Measurements from ENCODE around the gene VPS26B.
"Not testable (repeated sequence)": the region's sequence is repeated elsewhere in the genome, so short reads cannot be mapped to it uniquely, and the experiment has no call there.

Gene VPS26B

DNA sequence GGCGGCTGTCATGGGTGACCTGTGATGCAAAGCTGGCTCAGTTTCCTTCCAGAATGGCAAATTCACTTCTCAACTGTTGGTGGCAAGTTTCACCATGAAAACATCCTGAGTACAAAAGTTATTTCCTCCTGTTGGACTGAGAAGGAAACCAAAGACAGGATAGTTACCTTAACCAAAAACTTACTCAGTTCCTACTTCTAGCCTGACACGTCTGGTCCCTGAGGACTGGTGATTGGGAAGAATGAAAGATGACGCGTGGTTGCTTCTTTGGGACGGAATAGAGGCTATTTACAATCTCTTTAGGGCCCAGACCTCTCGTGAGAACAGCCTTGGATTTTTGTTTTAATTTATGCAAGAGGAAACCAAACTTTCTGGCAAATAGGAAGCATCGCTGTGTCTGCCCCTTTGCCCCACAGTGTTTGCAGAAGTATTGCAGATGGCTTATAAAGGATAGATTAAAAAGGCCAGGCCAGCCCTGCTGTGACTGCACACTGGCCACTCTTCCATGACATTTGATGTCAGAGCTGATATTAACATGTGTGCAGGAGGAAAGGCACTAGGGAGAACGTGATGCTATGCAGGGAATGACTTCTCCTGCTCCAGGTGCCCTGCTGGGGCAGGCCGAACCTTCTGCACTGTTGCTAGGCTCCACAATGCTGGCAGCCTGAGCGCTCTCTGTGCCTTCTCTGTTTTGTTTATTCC, 7.6 kb downstream of the VPS26B start:
- no peak for DNase-seq (ENCODE audit: low spot score)

DNA sequence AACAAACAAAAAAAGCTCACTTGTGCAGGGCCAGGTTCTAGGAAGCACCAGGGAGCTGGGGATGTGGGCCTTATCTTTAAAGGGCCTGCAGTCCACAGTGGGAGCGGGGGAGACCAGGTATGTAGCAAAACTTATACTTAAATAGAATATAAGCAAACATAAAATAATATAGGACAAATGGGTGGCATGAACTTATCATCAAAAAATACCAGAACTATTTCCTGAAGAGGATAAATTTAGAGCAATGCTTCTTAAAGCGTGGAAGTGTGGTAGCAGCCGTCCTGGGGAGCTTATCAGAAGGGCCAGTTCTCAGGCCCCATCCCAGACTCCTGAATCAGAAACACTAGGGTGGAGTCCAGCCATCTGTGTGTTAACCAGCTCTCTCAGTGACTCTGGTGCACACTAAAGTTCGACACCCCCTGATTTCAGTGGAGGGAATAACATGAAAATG, 9.3 kb downstream of the VPS26B start:
- no peak for DNase-seq (ENCODE audit: low spot score)

DNA sequence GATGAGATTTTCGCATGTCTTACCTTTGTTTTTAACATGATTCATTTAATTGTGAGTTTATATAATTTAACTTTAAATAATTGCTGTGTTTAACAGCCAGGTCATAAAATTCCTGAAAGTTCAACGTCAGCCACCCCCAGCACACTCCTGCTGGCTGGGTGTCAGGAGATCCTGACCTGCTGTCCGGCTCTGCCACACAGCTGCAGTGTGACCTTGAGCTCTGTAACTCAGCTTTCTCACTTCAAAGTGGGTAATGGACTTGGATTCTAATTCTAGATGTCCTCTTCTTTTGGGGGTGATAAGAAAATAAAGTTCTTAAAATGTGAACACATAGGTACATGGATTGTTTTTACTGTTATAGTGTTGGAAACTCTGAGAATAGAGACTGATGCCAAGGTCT, 10.9 kb downstream of the VPS26B start:
- DNase-seq (ENCODE audit: low spot score) = no peak

DNA sequence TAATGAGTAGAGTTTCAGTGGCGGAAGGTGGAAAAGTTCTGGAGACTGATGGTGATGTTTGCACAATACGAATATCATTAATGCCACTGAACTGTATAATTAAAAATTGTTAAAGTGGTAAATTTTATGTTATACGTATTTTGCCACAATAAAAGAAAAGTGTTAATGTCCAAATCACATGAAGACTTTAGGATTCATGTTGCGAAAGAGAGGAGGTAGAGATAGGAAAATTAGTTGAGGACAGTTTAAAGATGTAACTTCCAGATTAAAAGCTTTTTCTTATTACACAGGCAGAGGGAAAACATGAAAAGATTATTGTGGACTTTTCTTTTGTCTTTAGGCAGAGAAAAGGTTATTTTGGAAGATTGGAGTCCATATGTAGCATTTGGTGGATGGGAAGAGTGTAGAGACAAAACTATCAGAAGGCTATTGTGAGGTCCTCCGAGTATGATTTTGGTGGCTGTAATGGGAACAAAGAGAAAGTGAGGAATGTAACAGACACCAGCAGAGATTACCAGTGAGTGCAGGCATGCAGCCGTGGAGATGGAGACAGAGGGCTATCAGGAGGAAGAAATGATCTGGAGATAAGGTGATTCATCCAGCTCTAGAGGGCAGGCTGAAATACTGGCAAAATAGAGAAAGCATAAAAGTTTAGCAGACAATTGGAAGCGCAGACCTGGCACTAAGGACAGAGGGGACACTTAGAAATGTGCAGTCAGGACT, 12.5 kb downstream of the VPS26B start:
- no peak for DNase-seq (ENCODE audit: low spot score)

DNA sequence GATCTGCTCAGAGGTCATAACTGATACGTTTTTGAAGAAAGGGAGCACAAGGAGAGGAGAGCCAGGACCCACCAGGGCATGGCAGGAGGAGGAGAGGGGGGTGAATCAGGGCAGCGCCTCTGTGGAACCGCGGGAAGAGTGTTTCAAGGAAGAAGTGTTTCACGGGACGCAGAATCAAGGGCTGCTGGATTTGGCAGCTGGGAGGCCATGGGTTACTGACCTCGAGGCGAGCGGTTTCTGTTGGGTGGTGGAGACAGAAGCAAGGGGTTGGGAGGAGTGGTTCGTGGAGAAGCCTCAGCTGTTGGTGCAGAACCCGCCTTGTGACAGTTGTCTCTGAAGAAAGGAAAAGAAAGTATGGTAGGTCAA, 13.1 kb downstream of the VPS26B start:
- DNase-seq (ENCODE audit: low spot score) = no peak

DNA sequence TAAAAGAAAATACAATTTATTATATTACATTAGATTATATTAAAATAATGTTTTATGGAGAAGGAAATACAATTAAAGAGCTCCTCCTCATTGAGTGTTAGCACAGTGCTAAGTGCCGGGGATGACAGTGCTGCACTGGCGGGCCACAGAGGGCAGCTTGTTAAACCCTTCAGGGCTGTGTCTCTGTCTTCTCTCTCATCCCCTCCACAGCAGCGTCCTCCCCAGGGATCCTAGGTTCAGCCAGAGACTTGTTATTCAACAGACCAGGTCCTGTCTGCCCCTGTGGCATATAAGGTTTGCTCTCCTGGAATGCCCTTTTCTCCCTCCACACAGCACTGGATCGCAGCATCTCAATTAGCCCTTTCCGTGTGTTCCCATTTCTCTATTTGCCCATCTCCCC, 14.5 kb downstream of the VPS26B start:
- no peak for DNase-seq (ENCODE audit: low spot score)

DNA sequence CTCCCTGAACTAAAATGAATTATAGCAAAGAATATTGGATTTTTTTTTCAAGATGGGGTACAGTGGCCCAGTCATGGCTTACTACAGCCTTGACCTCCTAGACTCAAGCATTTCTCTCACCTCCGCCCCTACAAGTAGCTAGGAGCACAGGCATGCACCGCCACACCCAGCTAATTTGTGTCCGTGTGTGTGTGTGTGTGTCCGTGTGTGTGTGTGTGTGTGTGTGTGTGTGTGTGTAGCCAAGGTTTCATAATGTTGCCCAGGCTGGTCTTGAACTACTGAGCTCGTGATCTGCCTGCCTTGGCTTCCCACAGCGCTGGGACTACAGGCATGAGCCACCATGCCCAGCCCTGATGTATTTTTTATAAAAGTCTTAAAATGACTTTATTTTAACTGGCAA, 16.1 kb downstream of the VPS26B start:
- no peak for DNase-seq (ENCODE audit: low spot score)

DNA sequence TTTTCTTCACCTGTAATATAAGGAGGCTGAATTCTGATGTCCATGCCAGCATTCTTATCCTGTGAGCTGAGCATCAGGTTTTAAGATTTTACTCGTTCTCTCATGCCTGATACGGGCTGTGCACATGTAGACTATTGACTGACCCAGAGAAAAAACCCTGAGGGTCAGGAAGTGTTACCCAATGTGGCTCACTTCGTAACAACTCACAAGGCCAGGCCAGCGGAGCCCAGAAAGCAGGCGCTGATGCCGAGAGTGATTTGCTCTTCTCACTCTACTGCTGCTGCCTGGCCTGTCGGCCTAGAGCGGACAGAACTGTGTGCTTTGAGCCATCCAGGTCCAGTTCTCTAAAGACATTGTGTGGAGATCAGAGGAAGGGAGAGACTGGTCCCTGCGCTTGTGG, 17.9 kb downstream of the VPS26B start:
- no peak for DNase-seq (ENCODE audit: low spot score)

DNA sequence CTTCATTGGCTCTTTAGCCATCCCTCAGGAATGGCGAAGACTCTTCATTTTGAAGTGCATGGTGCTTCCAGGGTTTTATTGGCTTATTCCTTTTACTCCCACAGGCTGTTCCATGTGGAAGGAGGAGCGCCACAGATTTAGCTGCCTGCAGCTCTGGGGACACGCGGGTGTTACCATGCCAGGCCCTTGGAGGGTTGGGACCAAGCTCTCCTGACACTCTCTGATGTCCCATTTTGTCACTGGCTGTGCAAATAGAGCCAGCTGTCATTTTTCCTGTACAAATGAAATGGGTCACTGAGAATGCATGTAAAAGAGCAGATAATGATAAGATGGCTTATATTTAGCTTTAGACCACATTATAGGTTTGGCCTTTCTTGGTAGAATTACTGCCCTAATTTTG, 19.4 kb downstream of the VPS26B start:
- DNase-seq (ENCODE audit: low spot score) = no peak

DNA sequence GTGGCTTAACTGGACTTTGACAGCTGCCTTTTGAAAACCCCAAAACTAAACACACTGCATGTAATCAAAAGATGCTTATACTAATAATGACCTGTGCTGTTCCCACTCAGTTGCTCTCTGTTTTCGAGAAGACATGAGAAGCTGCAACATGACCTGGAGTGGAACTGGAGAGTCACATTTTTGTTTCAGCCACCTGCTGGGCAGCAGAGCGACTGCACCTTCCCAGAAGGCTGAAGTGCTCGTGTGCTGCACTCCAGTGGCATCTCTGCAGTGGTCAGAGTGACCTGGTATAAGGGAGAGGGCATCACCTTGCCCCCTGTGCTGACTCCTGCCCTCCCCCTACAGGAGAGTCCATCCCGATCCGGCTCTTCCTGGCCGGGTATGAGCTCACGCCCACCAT, 20.1 kb downstream of the VPS26B start:
- no peak for DNase-seq (ENCODE audit: low spot score)

DNA sequence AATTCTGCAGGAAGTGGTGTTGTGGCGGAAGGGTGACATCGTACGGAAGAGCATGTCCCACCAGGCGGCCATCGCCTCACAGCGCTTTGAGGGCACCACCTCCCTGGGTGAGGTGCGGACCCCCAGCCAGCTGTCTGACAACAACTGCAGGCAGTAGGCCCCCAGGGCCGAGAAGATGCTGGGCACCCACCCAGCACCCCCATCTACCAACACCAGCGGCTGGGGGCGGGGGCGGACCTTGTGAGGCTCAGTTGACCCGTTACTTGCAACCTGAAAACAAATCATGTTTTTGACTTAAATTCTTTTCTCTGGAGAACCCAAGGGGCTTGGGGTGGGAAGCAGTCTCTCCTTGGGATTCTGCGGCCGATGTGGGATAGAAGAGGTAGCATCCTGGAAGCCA, 21.0 kb downstream of the VPS26B start:
- no peak for DNase-seq (ENCODE audit: low spot score)

DNA sequence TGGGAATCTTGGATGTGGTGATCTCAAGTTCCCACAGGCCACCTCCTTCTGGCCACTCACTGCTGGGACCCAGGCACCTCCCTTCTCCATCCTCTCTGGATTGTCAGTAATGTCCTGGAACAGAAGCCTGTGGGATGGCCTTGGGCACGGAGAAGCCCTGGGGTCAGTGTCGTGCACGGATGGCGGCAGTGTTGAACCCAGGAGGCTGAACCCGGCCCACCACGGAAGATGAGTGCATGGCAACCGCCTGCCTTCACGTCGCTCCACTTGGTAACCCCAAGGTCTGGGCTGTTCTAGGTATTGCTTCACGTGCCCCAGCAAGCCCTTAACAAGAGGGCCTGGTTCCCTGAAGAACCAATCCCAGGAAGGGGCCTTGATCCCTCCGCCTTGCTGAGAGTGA, 21.6 kb downstream of the VPS26B start:
- no peak for DNase-seq (ENCODE audit: low spot score)

DNA sequence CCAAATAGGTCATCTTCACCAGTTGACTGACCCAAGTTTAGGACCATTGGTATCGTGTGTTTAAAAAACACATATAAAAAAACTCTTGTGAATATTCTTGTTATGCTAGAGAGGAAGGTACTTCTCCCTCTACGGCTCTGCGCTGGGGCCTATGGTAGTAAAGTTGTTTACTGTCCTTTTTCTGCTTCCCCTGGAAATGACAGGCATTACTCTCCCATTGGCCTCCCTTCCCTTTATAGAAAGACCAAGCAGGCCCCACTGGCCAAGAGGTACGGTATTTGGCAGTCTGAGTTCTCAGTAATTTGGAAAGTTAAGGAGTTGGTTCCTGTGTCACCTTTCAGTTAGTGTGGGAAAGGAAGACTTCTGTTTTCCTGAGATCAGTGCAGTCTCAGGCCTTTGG, 22.2 kb downstream of the VPS26B start:
- no peak for DNase-seq (ENCODE audit: low spot score)

DNA sequence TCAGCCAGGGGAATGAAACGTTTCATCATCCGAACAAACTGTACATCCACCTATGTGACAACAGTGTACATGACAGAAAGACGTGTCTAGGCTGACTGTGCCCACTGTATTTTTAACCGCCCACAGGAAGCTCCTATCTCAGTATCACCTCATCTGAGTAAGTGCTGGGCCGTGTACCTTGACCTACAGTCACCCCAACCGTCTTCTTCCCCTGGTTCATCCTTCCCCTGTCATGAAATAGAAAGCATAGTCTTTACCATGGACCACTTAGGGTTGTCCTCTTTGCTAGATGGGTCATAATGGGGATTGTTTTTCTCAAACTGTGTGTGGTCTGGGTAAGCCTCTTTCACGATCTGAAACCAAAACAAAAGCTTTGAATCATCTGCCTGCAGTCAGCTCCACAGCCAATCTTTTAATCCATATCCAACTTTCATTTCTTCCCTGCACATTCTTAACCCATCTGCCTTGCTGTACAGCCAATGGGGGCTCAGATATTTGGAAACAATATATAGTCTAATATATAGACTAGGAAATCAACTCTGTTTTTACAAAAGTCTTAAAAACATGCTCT, 24.5 kb downstream of the VPS26B start:
- no peak for DNase-seq (ENCODE audit: low spot score)

DNA sequence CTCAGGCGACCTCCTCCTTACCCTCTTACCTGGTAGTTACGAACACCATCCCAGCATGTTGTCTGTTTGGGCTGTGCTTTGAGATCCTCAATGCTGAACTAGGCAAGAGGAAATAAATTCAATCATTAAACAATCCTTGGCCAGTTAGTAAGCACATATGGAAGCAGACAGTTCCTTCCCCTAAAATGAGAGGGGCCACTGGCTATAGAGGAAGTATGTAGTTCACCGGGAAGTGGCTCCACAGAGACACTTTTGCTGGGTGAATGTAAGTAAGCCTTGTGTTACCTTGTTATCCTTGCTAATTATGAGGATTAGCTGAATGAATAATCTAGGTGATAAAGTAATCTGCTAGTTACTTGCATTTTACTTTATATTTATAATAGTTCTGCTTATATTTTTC, 25.8 kb downstream of the VPS26B start:
- DNase-seq (ENCODE audit: low spot score) = no peak

DNA sequence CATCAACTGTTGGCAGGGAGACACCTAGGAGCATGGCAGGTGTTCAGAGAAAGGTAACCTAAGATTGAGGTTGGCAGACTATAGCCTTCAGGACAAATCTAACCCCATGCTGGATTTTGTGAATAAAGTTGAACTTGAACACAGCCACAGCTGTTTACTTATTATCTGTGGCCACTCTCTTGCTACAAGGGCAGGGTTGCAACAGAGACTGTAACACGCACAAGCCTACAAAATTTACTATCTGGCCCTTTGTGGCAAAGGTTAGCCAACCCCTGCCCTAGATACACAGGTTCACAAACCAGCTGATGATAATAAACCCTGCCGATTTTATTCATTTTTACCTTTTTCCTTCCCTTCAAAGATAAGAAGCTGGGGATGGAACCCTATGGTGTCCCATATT, 26.2 kb downstream of the VPS26B start:
- no peak for DNase-seq (ENCODE audit: low spot score)

DNA sequence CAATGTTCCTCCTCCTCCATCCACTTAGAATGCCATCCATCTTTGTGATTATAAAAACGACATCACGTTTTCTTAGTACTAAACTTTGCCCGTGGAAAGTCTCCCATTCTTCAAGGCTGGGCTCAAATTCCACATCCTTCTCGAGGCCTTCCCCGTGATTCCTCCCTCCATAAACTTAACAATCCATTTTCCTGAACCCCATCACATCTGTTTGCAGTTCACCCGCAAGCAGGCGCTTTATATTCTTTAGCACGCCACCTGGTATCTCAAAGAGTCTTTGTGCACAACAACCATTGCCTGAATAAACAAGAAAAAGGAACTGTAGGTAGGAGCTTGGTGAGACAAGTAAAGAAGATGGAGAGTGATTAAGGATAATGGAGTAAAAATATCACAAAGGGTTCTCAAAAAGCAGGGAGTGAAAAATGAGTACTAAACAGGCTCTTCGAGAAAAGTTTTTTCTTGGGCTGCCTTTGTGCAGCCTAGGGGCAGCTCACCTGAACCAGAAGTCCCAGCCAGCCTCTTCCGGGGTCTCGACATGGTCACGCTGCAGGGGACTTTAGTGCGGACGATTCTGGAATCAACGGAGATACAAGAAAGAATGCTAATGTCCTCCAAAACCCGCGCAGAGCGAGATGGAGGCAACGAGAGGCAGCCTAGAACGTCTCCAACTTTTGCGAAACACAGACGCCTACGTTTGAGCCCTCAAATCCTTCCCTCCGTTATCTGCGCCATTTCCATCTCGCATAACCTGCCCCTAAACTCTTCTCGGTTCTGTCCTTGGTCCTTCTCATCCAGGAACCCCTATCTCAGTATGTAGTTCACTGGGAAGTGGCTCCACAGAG, 28.1 kb downstream of the VPS26B start:
- DNase-seq (ENCODE audit: low spot score) = no peak

DNA sequence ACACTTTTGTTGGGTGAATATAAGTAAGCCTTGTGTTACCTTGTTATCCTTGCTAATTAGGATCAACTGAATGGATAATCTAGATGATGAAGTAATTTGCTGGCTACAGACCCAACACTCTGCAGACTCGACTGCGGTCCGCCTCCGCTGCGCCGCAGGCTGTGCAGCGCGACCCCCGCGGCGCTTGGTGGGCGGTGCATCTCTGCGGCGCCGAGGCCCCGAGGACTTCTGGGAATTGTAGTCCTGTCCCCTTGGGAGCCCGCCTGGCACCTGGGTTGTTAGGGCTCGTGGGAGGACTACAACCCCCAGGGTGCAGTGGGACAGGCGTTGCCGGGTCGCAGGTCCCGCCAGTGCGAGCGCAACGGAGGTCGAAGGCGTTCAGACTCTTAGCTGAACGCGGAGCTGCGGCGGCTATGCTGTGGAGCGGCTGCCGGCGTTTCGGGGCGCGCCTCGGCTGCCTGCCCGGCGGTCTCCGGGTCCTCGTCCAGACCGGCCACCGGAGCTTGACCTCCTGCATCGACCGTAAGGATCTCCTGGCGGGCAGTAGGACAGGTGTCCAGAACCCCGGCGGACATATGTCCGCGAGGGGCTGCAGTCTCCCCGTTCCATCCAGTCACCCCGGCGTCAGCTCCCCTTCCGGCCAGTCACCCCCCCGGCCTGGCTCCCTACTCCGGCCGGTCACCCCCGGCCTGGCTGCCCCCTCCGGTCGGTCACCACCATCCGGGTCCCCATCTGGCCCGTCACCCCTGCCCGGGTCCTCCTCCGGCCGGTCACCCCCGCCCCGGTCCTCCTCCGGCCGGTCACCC, 28.9 kb downstream of the VPS26B start, which contains the start of the genes ACAD8 and THYN1:
Gene ACAD8, plus strand, starts transcription at position 381 of the 806 bp plus-strand sequence. Its CDS starts 33 bp downstream, at position 414.
Gene THYN1, minus strand, starts transcription at position 165 of the 806 bp plus-strand sequence. CDS start 470 bp downstream, outside the sequence.
- DNase-seq (ENCODE audit: low spot score) = peak; percentile 96

DNA sequence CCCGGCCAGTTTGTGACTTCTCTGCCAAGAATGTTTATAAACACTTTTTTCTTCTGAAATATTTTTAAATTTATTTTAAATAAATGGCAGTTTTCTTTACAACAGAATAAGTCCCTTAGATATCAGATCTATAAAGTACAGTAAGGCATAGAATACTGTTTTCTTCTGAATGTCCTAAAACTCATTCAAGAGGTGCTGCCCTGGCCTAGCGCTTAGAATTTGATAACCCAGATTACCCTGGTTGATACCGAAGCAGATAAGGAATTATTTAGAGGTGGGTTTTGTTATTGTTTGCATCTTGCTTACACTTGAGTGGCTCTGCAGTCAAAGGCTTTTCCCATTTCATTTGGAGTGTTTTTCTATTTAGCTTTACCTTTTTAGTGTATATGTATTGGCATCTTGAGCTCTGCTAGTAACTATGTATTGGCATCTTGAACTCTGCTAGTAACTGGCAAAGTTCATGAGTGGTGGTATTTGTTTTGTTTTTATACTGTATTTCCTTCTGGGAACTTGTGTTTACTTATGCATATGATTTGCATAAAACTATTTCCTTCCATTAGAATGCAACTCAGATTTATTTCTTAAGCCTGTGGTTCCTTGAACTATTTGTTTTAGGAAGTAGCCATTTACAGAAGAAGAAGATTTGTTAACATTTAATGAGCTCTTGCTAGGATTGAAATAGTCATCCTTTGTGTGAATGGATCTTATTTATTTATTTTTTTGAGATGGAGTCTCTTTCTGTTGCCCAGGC, 30.1 kb downstream of the VPS26B start:
- DNase-seq (ENCODE audit: low spot score) = no peak

DNA sequence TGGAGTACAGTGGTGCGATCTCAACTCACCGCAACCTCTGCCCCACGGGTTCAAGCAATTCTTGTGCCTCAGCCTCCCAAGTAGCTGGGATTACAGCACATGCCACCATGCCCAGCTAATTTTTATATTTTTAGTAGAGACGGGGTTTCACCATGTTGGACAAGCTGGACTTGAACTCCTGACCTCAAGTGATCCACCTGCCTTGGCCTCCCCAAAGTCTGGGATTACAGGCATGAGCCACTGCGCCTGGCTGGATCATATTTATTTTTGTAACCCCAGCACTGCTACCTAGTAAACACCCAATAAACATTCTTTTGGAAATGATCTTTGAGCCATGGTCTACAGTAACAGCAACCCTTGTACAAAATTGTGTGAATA, 30.7 kb downstream of the VPS26B start:
- DNase-seq (ENCODE audit: low spot score) = not testable (repeated sequence)

DNA sequence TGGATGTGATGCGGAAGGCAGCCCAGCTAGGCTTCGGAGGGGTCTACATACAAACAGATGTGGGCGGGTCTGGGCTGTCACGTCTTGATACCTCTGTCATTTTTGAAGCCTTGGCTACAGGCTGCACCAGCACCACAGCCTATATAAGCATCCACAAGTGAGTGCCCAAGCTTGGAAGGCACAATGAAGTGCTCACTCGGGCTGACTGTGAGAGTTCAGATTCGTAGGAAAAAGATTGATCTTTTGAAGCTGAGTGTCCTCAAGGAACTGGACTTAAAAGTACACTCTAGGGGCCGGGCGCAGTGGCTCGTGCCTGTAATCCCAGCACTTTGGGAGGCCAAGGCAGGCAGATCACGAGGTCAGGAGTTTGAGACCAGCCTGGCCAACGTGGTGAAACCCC, 32.6 kb downstream of the VPS26B start:
- no peak for DNase-seq (ENCODE audit: low spot score)

Measured in putamen (tissue), 1 donor.